T1000 (cell line): ENCODE data around the gene ZNF624.
"Not testable (repeated sequence)": the region's sequence is repeated elsewhere in the genome, so short reads cannot be mapped to it uniquely, and the experiment has no call there.

Experiments
- DNase-seq: peaks from one replicate; lab custom pipeline; 2025; ENCODE audit warnings: mixed read lengths; lab: John Stamatoyannopoulos, UW

The ZNF624 gene

GRCh38 chr17:16653367-16654041, at the start of gene ZNF624:
Gene ZNF624 (minus strand): TSS chr17:16653850.
- peak; percentile 89 for DNase-seq

- not testable (repeated sequence) for DNase-seq
Observed at GRCh38 chr17:16697603-16698002, 44.0 kb upstream of the ZNF624 start.

- not testable (repeated sequence) for DNase-seq
Observed at GRCh38 chr17:16690447-16690846, 36.8 kb upstream of the ZNF624 start.

- DNase-seq, result not testable (repeated sequence)
Observed at GRCh38 chr17:16689731-16690281, 36.2 kb upstream of the ZNF624 start, which contains the start of gene CCDC144A. Gene CCDC144A (plus strand): TSS chr17:16690241. CDS start chr17:16690401, 160 bp downstream.

GRCh38 chr17:16687151-16687550, 33.5 kb upstream of the ZNF624 start:
- DNase-seq, result not testable (repeated sequence)

- not testable (repeated sequence) for DNase-seq
Observed at GRCh38 chr17:16686019-16686418, 32.4 kb upstream of the ZNF624 start.

- DNase-seq, result not testable (repeated sequence)
Observed at GRCh38 chr17:16683290-16684138, 29.9 kb upstream of the ZNF624 start.

- no peak for DNase-seq
Observed at GRCh38 chr17:16676676-16677268, 23.1 kb upstream of the ZNF624 start.

- not testable (repeated sequence) for DNase-seq
Observed at GRCh38 chr17:16666907-16667636, 13.4 kb upstream of the ZNF624 start.

- not testable (repeated sequence) for DNase-seq
Observed at GRCh38 chr17:16666553-16666906, 12.9 kb upstream of the ZNF624 start.

GRCh38 chr17:16662936-16663335, 9.3 kb upstream of the ZNF624 start:
- DNase-seq, result no peak

GRCh38 chr17:16661217-16661616, 7.6 kb upstream of the ZNF624 start:
- no peak for DNase-seq

- no peak for DNase-seq
Observed at GRCh38 chr17:16652847-16653366, 743 bp downstream of the ZNF624 start.

- no peak for DNase-seq
Observed at GRCh38 chr17:16652252-16652651, 1.4 kb downstream of the ZNF624 start.

- DNase-seq, result no peak
Observed at GRCh38 chr17:16649585-16649984, 4.1 kb downstream of the ZNF624 start.

GRCh38 chr17:16639438-16639837, 14.2 kb downstream of the ZNF624 start:
- no peak for DNase-seq

- no peak for DNase-seq
Observed at GRCh38 chr17:16623282-16623681, 30.4 kb downstream of the ZNF624 start.

GRCh38 chr17:16622540-16623277, 30.9 kb downstream of the ZNF624 start:
- DNase-seq, result no peak

GRCh38 chr17:16617481-16618060, 36.1 kb downstream of the ZNF624 start:
- DNase-seq, result no peak

GRCh38 chr17:16599537-16599936, 54.1 kb downstream of the ZNF624 start:
- no peak for DNase-seq
